Common myeloid progenitor, CD34-positive (primary cell): ENCODE results near the gene PRH2.

Experiments used
- CTCF ChIA-PET: fragments of 350-600 bp; sonication (Branson Sonifier 250); formaldehyde crosslinking; loops from one replicate; lab custom pipeline; 2021; ENCODE audit warnings: antibody characterized with exemption; lab: Charles Lee
- POLR2A ChIA-PET: fragments of 350-600 bp; sonication (Branson Sonifier 250); formaldehyde crosslinking; loops from one replicate; lab custom pipeline; 2021; ENCODE audit warnings: antibody characterized with exemption; lab: Charles Lee
- DNase-seq, 3 donors: peaks; one replicate each; pipeline versions ENCODE4 v3.0.0 to v3.0.0-alpha.2; 2013
- H3K27ac ChIP-seq, 2 experiments: 1 replicate in 1 of 2; 2 replicates in 1 of 2; pipeline ENCODE4 v1.7.0; 2013; ENCODE audit warnings: inconsistent platforms in 2 of 2, low read length in 2 of 2, mild to moderate bottlenecking in 2 of 2, low read depth in 1 of 2, moderate library complexity in 1 of 2; ENCODE audit not compliant: severe bottlenecking in 2 of 2, insufficient read depth in 1 of 2, poor library complexity in 1 of 2
- H3K27me3 ChIP-seq, 5 experiments: replicated peaks in 2 of 5; 1 replicate in 3 of 5; 2 replicates in 2 of 5; pipeline versions ENCODE4 v1.6.1 to v1.7.0; 2013; ENCODE audit warnings: low read length in 4 of 5, mild to moderate bottlenecking in 2 of 5, moderate library complexity in 2 of 5, inconsistent platforms in 1 of 5; ENCODE audit not compliant: insufficient read depth in 5 of 5, control insufficient read depth in 4 of 5
- H3K36me3 ChIP-seq, 4 experiments: 1 replicate in 2 of 4; 2 replicates in 2 of 4; pipeline versions ENCODE4 v1.6.1 to v1.7.0; 2013; ENCODE audit warnings: low read length in 3 of 4, control low read depth in 1 of 4, mild to moderate bottlenecking in 1 of 4; ENCODE audit not compliant: control insufficient read depth in 4 of 4, insufficient read depth in 4 of 4
- H3K4me1 ChIP-seq, 4 experiments: 1 replicate in 3 of 4; 2 replicates in 1 of 4; pipeline versions ENCODE4 v1.6.1 to v1.7.1; 2013; ENCODE audit warnings: low read length in 3 of 4, mild to moderate bottlenecking in 3 of 4, control low read depth in 1 of 4, inconsistent platforms in 1 of 4, moderate library complexity in 1 of 4; ENCODE audit not compliant: control insufficient read depth in 4 of 4, insufficient read depth in 4 of 4; ENCODE audit errors: control extremely low read depth in 1 of 4
- H3K4me3 ChIP-seq, 7 experiments: 1 replicate in 4 of 7; 2 replicates in 3 of 7; pipeline versions ENCODE4 v1.5.1 to v1.7.0; 2013; ENCODE audit warnings: mild to moderate bottlenecking in 7 of 7, low read length in 6 of 7, moderate library complexity in 6 of 7, inconsistent platforms in 2 of 7, low read depth in 2 of 7, control low read depth in 1 of 7; ENCODE audit not compliant: insufficient read depth in 4 of 7, control insufficient read depth in 1 of 7; ENCODE audit errors: extremely low read depth in 1 of 7
- H3K9me3 ChIP-seq, 5 experiments: 1 replicate in 4 of 5; 2 replicates in 1 of 5; pipeline versions ENCODE4 v1.6.1 to v1.7.1; 2013; ENCODE audit warnings: low read length in 4 of 5, mild to moderate bottlenecking in 2 of 5, inconsistent platforms in 1 of 5, low read depth in 1 of 5, moderate library complexity in 1 of 5; ENCODE audit not compliant: control insufficient read depth in 4 of 5, insufficient read depth in 2 of 5; ENCODE audit errors: control extremely low read depth in 1 of 5
- whole genome bisulfite sequencing: methylation state at CpG from one replicate; pipeline ENCODE4 v1.1.5; 2013; ENCODE audit not compliant: insufficient coverage; 5-methylcytosine and 5-hydroxymethylcytosine counted together

The PRH2 gene

DNA sequence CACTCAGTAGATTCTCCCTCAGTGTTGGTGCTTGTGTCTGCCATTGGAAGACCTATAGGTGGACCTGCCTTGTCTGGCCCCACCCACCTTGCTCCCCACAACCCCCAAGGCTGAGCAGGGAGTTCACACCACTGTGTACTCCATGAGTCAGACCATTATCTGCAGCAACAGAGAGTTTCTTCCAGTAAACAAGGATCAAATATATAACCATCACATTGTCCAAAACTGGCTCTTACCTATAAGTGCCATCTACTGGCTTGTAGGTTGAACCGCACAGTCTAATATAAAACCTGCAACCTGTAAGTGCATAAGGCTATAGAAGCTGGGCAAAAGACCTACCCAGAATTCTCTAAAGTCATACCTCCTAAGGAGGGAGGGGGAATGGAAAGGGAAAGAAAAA lies 27.6 kb upstream of the PRH2 start:
- Histone ChIP-seq H3K36me3 (peaks cover 0 to 10% (median 4%) of the 10 kb centered on the region in 4 experiments), H3K4me3 (no peak overlapping the region), H3K9me3 (peaks cover 0 to 66% (median 7%) of the 10 kb centered on the region in 5 experiments), H3K27ac (no peak overlapping the region), H3K4me1 (no peaks in the 10 kb centered on the region), H3K27me3 (no peaks in the 10 kb centered on the region)
- ChIA-PET POLR2A (no interaction called here), CTCF (no interaction called here)
- no peak for DNase-seq
- no CpG with 5 or more reads among the region's 1 CpG for WGBS

DNA sequence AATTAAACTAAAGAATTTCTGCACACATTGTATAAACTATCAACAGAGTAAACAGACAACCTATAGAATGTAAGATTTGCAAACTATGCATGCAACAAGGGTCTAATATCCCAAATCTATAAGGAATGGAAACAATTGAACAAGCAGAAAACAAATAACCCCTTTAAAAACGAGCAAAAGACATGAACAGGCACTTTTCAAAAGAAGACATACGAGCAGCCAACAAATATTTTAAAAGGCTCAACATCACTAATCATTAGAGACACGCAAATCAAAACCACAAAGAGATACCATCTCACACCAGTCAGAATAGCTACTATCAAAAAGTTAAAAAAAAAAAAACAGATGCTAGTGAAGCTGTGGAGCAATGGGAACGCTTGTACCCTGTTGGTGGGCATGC lies 24.4 kb upstream of the PRH2 start:
- ChIA-PET POLR2A (no interaction called here), CTCF (no interaction called here)
- no CpG with 5 or more reads among the region's 4 CpGs for WGBS
- no peaks in the 10 kb centered on the region for H3K4me1 ChIP-seq
- peaks cover 0 to 10% (median 3%) of the 10 kb centered on the region in 4 experiments for H3K36me3 ChIP-seq
- peaks cover 0 to 58% (median 5%) of the 10 kb centered on the region in 5 experiments for H3K9me3 ChIP-seq
- H3K27me3 ChIP-seq = no peaks in the 10 kb centered on the region
- H3K27ac ChIP-seq = no peak overlapping the region
- no peak overlapping the region for H3K4me3 ChIP-seq
- peak in 2 of 3 donors; percentile 2 to 9 for DNase-seq

DNA sequence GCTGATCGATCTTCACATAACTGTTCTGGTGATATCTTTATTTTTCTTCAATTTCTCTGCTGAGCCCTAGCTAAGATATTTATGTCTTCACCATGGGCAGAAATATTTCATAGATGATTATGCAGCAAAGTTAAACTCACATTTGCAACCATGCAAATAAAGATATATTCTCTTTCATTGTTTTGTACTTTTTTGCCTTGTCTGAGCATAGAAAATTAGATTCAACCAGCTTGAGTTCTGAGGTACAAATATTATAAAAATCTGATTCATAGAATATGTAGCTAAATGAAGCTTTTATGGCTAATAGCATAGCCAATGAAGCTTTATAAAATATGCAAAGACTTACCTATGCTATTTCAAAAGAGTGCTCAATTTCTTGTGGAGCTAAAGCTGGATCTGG lies 19.6 kb upstream of the PRH2 start, which contains the start of gene TAS2R13:
TAS2R13 (minus strand) TSS at position 101 of the 400 bp plus-strand sequence. CDS start 264 bp downstream, outside the sequence.
- H3K4me3 ChIP-seq = no peak within 1 kb of the TSS
- ChIA-PET CTCF (no interaction called here), POLR2A (no interaction called here)
- H3K27ac ChIP-seq = no peak within 1 kb of the TSS
- no peaks in the 10 kb centered on the region for H3K27me3 ChIP-seq
- DNase-seq = no peak
- no peaks in the 10 kb centered on the region for H3K4me1 ChIP-seq
- no CpG with 5 or more reads among the region's 1 CpG for WGBS
- H3K9me3 ChIP-seq = peaks cover 0 to 15% (median 0%) of the 10 kb centered on the region in 5 experiments
- peaks cover 0 to 4% (median 0%) of the 10 kb centered on the region in 4 experiments for H3K36me3 ChIP-seq

DNA sequence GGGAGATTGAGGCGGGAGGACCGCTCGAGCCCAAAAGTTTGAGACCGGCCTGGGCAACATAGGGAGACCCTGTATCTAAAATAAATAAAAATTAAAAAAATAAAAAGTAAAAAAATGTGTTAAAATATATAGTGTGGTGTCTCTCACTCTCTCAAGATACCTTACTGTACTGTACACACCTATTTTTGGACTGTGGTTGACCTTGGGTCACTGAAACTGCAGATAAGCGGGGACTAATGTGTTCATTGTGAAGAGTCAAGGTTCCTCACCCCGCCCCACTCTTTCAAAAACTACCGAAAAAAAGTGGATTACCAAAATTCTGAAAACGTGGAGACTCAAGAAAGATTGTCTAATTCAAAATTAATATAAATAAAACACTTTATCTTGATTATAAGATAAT lies 18.7 kb upstream of the PRH2 start:
- Histone ChIP-seq H3K4me1 (no peaks in the 10 kb centered on the region), H3K4me3 (no peak overlapping the region), H3K27ac (no peak overlapping the region), H3K9me3 (peaks cover 0 to 5% (median 0%) of the 10 kb centered on the region in 5 experiments), H3K27me3 (no peaks in the 10 kb centered on the region), H3K36me3 (peaks cover 0 to under 1% (median 0%) of the 10 kb centered on the region in 4 experiments)
- CTCF ChIA-PET = no interaction called here
- no peak for DNase-seq
- no CpG with 5 or more reads among the region's 8 CpGs for WGBS
- POLR2A ChIA-PET = no interaction called here

DNA sequence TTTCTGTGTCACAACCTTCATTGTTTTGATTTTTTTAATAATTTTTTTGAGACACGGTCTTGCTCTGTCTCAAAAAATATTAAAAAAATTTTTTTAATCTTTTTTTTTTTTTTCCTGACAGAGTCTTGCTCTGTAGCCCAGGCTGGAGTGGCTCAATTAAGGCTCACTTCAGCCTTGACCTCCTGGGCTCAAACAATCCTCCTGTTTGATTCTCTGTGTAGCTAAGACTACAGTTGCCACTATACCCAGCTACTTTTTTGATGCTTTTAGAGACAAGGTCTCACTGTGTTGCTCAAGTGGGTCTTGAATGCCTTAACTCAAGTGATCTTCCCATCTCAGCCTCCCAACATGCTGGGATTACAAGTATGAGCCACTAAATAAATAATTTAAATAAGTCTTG lies 9.2 kb upstream of the PRH2 start:
- no peaks in the 10 kb centered on the region for H3K4me1 ChIP-seq
- ChIA-PET POLR2A (no interaction called here), CTCF (no interaction called here)
- no peak overlapping the region for H3K4me3 ChIP-seq
- no peak for DNase-seq
- no peaks in the 10 kb centered on the region for H3K9me3 ChIP-seq
- no CpG with 5 or more reads among the region's 1 CpG for WGBS
- H3K36me3 ChIP-seq = no peaks in the 10 kb centered on the region
- no peak overlapping the region for H3K27ac ChIP-seq
- H3K27me3 ChIP-seq = no peaks in the 10 kb centered on the region

DNA sequence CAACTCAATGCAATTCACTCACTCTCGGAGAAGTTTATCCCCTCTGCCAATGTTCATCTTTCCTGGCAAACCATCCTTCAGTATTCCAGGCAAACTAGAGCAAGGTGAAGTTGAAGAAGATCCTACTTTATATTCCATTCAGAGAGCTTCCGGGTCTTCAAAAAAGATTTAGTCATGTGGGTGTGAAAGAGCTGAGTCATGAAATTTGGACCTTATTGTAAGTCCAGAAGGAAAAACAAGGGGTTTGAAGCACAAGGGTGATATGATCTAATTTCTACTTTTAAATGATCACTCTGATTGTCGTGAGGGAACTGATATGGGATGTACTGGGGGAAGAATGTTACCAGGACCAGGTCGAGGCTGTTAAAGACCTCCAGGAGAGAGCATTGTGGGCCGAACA lies 2.8 kb upstream of the PRH2 start:
- POLR2A ChIA-PET = no interaction called here
- Histone ChIP-seq H3K4me3 (no peak overlapping the region), H3K36me3 (peaks cover 0 to 2% (median under 1%) of the 10 kb centered on the region in 4 experiments), H3K4me1 (no peaks in the 10 kb centered on the region), H3K9me3 (peaks cover 0 to 3% (median 0%) of the 10 kb centered on the region in 5 experiments), H3K27me3 (no peaks in the 10 kb centered on the region), H3K27ac (no peak overlapping the region)
- DNase-seq = no peak
- 100% methylated on average over 3 of the region's 5 CpGs for WGBS
- CTCF ChIA-PET = interaction anchor here (1.1 to 1.7 kb wide), 2 partner anchors 8 to 310 kb away, joined by 3 to 4 read pairs; no protein-coding TSS in a partner anchor

DNA sequence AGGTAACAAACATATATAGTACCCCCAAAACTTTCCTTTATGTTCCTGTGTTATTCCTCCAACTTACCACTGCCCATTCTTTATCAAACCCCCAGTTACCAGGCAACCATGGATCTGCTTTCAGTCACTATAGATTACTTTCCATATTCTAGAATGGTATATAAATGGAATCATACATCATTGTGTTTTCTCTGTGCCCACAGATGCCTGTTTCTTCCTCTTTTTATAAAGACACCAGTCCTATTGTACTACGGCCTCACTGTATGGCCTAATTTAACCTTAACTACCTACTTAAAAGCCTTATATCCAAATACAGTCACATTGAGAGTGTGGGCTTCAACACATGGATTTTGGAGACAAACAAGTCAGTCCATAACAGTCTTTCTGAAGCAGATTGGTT lies 7.5 kb downstream of the PRH2 start:
- 50% methylated on average over 1 of the region's 1 CpG for WGBS
- Histone ChIP-seq H3K9me3 (no peaks in the 10 kb centered on the region), H3K36me3 (peaks cover 0 to 4% (median 0%) of the 10 kb centered on the region in 4 experiments), H3K4me3 (no peak overlapping the region), H3K4me1 (peaks cover 0 to 3% (median 0%) of the 10 kb centered on the region in 4 experiments), H3K27ac (no peak overlapping the region), H3K27me3 (no peaks in the 10 kb centered on the region)
- ChIA-PET POLR2A (no interaction called here), CTCF (no interaction called here)
- DNase-seq = peak in 2 of 3 donors; percentile 2 to 17
